Hepatocyte (in vitro differentiated cells): ENCODE data around the gene DCAF6.

Experiments
- EZH2 ChIP-seq: fragments of 200-600 bp; sonication (generic); IDR thresholded peaks from 2 replicates; pipeline ENCODE4 v1.6.1; 2016; ENCODE audit warnings: antibody characterized with exemption, mild to moderate bottlenecking, borderline replicate concordance
- EZH2phosphoT487 ChIP-seq: fragments of 200-600 bp; sonication (generic); IDR thresholded peaks from one replicate; pipeline ENCODE4 v1.6.1; 2018; ENCODE audit warnings: antibody characterized with exemption, mild to moderate bottlenecking, low read depth, moderate library complexity; ENCODE audit not compliant: unreplicated experiment, severe bottlenecking
- TF ChIP-seq, protein P1 (sequence below): fragments of 200-600 bp; sonication (generic); IDR thresholded peaks from 2 replicates; pipeline ENCODE4 v1.5.1; 2016; ENCODE audit warnings: antibody characterized with exemption, mild to moderate bottlenecking; ENCODE audit not compliant: poor library complexity

DNA sequence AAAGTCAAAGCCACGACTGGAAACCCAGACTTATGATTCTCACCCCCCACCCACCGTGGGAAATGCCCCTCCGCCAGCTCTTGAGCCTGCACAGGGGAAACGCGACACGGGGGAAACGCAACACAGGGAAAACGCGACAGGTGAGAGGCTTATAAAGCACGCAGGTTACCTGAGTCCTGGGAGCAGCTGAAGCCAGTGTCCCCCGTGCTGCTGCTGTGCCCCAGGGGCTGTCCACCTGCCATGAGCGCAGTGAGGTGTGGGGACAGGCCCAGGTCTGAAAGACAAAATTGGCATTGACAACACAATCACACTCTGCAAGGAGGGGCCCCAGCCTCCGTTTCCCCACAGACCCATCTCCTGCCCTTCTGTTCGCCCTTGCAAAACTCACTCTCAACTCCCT, 153.9 kb downstream of the DCAF6 start:
- no peak for TF ChIP-seq EZH2phosphoT487
- TF ChIP-seq, protein P1, sequence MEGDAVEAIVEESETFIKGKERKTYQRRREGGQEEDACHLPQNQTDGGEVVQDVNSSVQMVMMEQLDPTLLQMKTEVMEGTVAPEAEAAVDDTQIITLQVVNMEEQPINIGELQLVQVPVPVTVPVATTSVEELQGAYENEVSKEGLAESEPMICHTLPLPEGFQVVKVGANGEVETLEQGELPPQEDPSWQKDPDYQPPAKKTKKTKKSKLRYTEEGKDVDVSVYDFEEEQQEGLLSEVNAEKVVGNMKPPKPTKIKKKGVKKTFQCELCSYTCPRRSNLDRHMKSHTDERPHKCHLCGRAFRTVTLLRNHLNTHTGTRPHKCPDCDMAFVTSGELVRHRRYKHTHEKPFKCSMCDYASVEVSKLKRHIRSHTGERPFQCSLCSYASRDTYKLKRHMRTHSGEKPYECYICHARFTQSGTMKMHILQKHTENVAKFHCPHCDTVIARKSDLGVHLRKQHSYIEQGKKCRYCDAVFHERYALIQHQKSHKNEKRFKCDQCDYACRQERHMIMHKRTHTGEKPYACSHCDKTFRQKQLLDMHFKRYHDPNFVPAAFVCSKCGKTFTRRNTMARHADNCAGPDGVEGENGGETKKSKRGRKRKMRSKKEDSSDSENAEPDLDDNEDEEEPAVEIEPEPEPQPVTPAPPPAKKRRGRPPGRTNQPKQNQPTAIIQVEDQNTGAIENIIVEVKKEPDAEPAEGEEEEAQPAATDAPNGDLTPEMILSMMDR: no peak
- TF ChIP-seq EZH2: no peak
